Subcutaneous abdominal adipose tissue (tissue), 5 donors: ENCODE data around the gene DHDH.

Experiments
- H3K27ac ChIP-seq: one replicate; pipeline ENCODE4 v1.7.0; 2013; ENCODE audit warnings: low read depth, mild to moderate bottlenecking, inconsistent platforms, low read length, moderate library complexity
- H3K27me3 ChIP-seq, 5 donors: one replicate each; pipeline ENCODE4 v1.7.0; 2013; ENCODE audit warnings: low read length in 5 of 5, inconsistent platforms in 1 of 5; ENCODE audit not compliant: control insufficient read depth in 5 of 5, insufficient read depth in 4 of 5
- H3K36me3 ChIP-seq, 5 donors: one replicate each; pipeline ENCODE4 v1.7.0; 2013; ENCODE audit warnings: low read length in 5 of 5; ENCODE audit not compliant: control insufficient read depth in 5 of 5, insufficient read depth in 5 of 5
- H3K4me1 ChIP-seq, 5 donors: one replicate each; pipeline ENCODE4 v1.7.0; 2013; ENCODE audit warnings: low read length in 5 of 5, mild to moderate bottlenecking in 3 of 5, moderate library complexity in 1 of 5; ENCODE audit not compliant: control insufficient read depth in 5 of 5, insufficient read depth in 5 of 5
- H3K4me3 ChIP-seq, 5 donors: one replicate each; pipeline ENCODE4 v1.7.0; 2013; ENCODE audit warnings: low read length in 5 of 5, low read depth in 1 of 5
- H3K9ac ChIP-seq, 5 donors: one replicate each; pipeline ENCODE4 v1.7.0; 2013; ENCODE audit warnings: low read length in 5 of 5, mild to moderate bottlenecking in 4 of 5, moderate library complexity in 3 of 5
- H3K9me3 ChIP-seq, 5 donors: one replicate each; pipeline ENCODE4 v1.7.0; 2013; ENCODE audit warnings: low read length in 5 of 5; ENCODE audit not compliant: control insufficient read depth in 5 of 5
- donor health status: healthy.
- donor health status: healthy.
- donor health status: healthy.
- donor health status: healthy.
- donor health status: healthy.

The DHDH gene

GRCh38 chr19:48945415-48945814, 11.9 kb downstream of the DHDH start:
- Histone ChIP-seq H3K27ac (no peak overlapping the region), H3K36me3 (no peaks in the 10 kb centered on the region), H3K4me1 (no peaks in the 10 kb centered on the region), H3K9ac (no peak overlapping the region), H3K27me3 (no peaks in the 10 kb centered on the region), H3K4me3 (no peak overlapping the region), H3K9me3 (peaks cover 4 to 17% (median 12%) of the 10 kb centered on the region in 5 donors)

- Histone ChIP-seq H3K4me1 (no peaks in the 10 kb centered on the region), H3K27me3 (no peaks in the 10 kb centered on the region), H3K27ac (no peak overlapping the region), H3K9me3 (peaks cover 4 to 13% (median 10%) of the 10 kb centered on the region in 5 donors), H3K4me3 (no peak overlapping the region), H3K36me3 (no peaks in the 10 kb centered on the region), H3K9ac (no peak overlapping the region)
Observed at GRCh38 chr19:48945817-48946216, 12.3 kb downstream of the DHDH start.

GRCh38 chr19:48946463-48947257, 13.2 kb downstream of the DHDH start:
- Histone ChIP-seq H3K9ac (no peak overlapping the region), H3K27me3 (no peaks in the 10 kb centered on the region), H3K27ac (no peak overlapping the region), H3K9me3 (peaks cover 0 to 7% (median 3%) of the 10 kb centered on the region in 5 donors), H3K4me3 (no peak overlapping the region), H3K4me1 (no peaks in the 10 kb centered on the region), H3K36me3 (no peaks in the 10 kb centered on the region)

GRCh38 chr19:48947258-48947542, 13.7 kb downstream of the DHDH start:
- no peak overlapping the region for H3K4me3 ChIP-seq
- peaks cover 0 to 7% (median 3%) of the 10 kb centered on the region in 5 donors for H3K9me3 ChIP-seq
- no peak overlapping the region for H3K9ac ChIP-seq
- H3K36me3 ChIP-seq: no peaks in the 10 kb centered on the region
- no peaks in the 10 kb centered on the region for H3K27me3 ChIP-seq
- H3K27ac ChIP-seq: no peak overlapping the region
- no peaks in the 10 kb centered on the region for H3K4me1 ChIP-seq

- no peaks in the 10 kb centered on the region for H3K27me3 ChIP-seq
- no peak overlapping the region for H3K9ac ChIP-seq
- peaks cover 0 to 7% (median 3%) of the 10 kb centered on the region in 5 donors for H3K9me3 ChIP-seq
- no peak overlapping the region for H3K4me3 ChIP-seq
- no peaks in the 10 kb centered on the region for H3K36me3 ChIP-seq
- H3K27ac ChIP-seq: no peak overlapping the region
- peaks cover 0 to 10% (median 7%) of the 10 kb centered on the region in 5 donors for H3K4me1 ChIP-seq
Observed at GRCh38 chr19:48950159-48950558, 16.7 kb downstream of the DHDH start.

GRCh38 chr19:48950830-48951519, 17.5 kb downstream of the DHDH start:
- no peaks in the 10 kb centered on the region for H3K36me3 ChIP-seq
- no peak overlapping the region for H3K27ac ChIP-seq
- no peaks in the 10 kb centered on the region for H3K27me3 ChIP-seq
- H3K4me3 ChIP-seq: no peak overlapping the region
- H3K9ac ChIP-seq: no peak overlapping the region
- H3K9me3 ChIP-seq: peaks cover 0 to 7% (median 3%) of the 10 kb centered on the region in 5 donors
- H3K4me1 ChIP-seq: peaks cover 3 to 18% (median 16%) of the 10 kb centered on the region in 5 donors

- Histone ChIP-seq H3K27me3 (no peaks in the 10 kb centered on the region), H3K4me1 (peaks cover 3 to 21% (median 19%) of the 10 kb centered on the region in 5 donors), H3K4me3 (no peak overlapping the region), H3K36me3 (peaks cover 0 to 3% (median 2%) of the 10 kb centered on the region in 5 donors), H3K9ac (no peak overlapping the region), H3K9me3 (no peaks in the 10 kb centered on the region), H3K27ac (no peak overlapping the region)
Observed at GRCh38 chr19:48953141-48953540, 19.6 kb downstream of the DHDH start.

- Histone ChIP-seq H3K27me3 (no peaks in the 10 kb centered on the region), H3K4me1 (peaks cover 3 to 21% (median 19%) of the 10 kb centered on the region in 5 donors), H3K36me3 (peaks cover 0 to 3% (median 2%) of the 10 kb centered on the region in 5 donors), H3K27ac (no peak overlapping the region), H3K9ac (peak overlapping the region in 2 of 5 donors; percentile 35 to 93), H3K9me3 (no peaks in the 10 kb centered on the region), H3K4me3 (peak overlapping the region; percentile 80 to 95 (median 86))
Observed at GRCh38 chr19:48953990-48954594, 20.6 kb downstream of the DHDH start.

GRCh38 chr19:48954595-48955307, 21.3 kb downstream of the DHDH start, which contains the start of gene BAX:
Gene BAX (plus strand): TSS chr19:48954875. CDS start chr19:48954929, 54 bp downstream.
- Histone ChIP-seq H3K9ac (peak within 1 kb of the TSS; percentile 81 to 95 (median 90)), H3K9me3 (no peaks in the 10 kb centered on the region), H3K27ac (peak within 1 kb of the TSS; percentile 76), H3K4me1 (peaks cover 3 to 21% (median 19%) of the 10 kb centered on the region in 5 donors), H3K36me3 (peaks cover 0 to 3% (median 2%) of the 10 kb centered on the region in 5 donors), H3K4me3 (peak within 1 kb of the TSS; percentile 80 to 95 (median 86)), H3K27me3 (no peaks in the 10 kb centered on the region)
